Measurements from ENCODE around the gene OR10AD1. TPM values are rescaled to one million over a fixed set of nuclear protein-coding genes. Genes with fewer than 3 reads are reported as not detected.

Gene OR10AD1
- total RNA-seq, 2 experiments from 2014 or later: not detected

DNA sequence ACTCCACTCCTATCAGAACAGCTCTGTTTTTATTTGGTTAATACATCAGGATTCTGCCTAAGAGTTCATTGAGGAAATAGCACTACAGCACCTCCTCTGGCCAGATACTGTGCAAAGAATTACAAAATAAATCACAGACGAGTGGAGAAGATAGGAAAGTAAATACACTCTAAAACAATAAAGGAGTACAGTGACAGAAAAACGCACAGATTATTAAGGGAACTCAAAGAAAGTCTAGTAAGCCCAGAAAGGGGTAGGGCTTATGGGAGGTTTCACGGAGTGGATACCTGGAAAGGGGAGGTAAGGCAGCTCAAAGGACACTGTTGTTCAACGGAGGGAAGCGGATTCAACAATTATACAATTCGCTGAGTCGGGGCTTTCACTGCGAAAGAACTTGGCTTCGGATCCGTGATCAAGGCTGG, 5.5 kb downstream of the OR10AD1 start:
- H3K36me3 ChIP-seq (ENCODE audit: insufficient read depth, low read length): no peaks in the 10 kb centered on the region
- peak overlapping the region; percentile 68 for H3K4me3 ChIP-seq (ENCODE audit: low read depth, low read length, poor library complexity, severe bottlenecking)
- no TSS peak for BruUV-seq (replicated peaks)
- no peaks in the 10 kb centered on the region for H3K79me2 ChIP-seq (ENCODE audit: insufficient read depth, low read depth, low read length)
- CTCF ChIA-PET (ENCODE audit: unreplicated experiment): interaction anchor here (0.6 to 1.1 kb wide), 3 partner anchors 15 to 991 kb away, joined by 3 to 4 read pairs (median 3); partner anchors contain the start of gene CCDC184
- intact Hi-C loops (cut with micrococcal nuclease; ENCODE audit: unreplicated experiment): loop anchor here (5.0 kb wide), 1 partner anchor 155 kb away; the partner anchor contains the start of gene ZNF641
- no peaks in the 10 kb centered on the region for H3K9me3 ChIP-seq (ENCODE audit: low read length)
- H3K27ac ChIP-seq (ENCODE audit: low read depth, low read length, poor library complexity, severe bottlenecking): peak overlapping the region; percentile 43
- H4K20me1 ChIP-seq (ENCODE audit: insufficient read depth, low read length): no peaks in the 10 kb centered on the region
- H3K4me1 ChIP-seq (ENCODE audit: insufficient read depth, low read length, poor library complexity, severe bottlenecking): peaks cover 13% of the 10 kb centered on the region
- peak overlapping the region; percentile 84 for H2AFZ ChIP-seq (ENCODE audit: low read length)
- POLR2A ChIA-PET: no interaction called here
- DNase-seq (ENCODE audit: low spot score): peak; percentile 43
- no peak for TF ChIP-seq EZH2phosphoT487 (IDR thresholded peaks at IDR 0.05; ENCODE audit: borderline replicate concordance, low read depth, low read length)
- TF ChIP-seq, protein P1, sequence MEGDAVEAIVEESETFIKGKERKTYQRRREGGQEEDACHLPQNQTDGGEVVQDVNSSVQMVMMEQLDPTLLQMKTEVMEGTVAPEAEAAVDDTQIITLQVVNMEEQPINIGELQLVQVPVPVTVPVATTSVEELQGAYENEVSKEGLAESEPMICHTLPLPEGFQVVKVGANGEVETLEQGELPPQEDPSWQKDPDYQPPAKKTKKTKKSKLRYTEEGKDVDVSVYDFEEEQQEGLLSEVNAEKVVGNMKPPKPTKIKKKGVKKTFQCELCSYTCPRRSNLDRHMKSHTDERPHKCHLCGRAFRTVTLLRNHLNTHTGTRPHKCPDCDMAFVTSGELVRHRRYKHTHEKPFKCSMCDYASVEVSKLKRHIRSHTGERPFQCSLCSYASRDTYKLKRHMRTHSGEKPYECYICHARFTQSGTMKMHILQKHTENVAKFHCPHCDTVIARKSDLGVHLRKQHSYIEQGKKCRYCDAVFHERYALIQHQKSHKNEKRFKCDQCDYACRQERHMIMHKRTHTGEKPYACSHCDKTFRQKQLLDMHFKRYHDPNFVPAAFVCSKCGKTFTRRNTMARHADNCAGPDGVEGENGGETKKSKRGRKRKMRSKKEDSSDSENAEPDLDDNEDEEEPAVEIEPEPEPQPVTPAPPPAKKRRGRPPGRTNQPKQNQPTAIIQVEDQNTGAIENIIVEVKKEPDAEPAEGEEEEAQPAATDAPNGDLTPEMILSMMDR (conservative IDR thresholded peaks at IDR 0.05; ENCODE audit: low read length): peak; percentile 80
- H3K4me2 ChIP-seq (ENCODE audit: low read length): peak overlapping the region; percentile 82
- H3K9me2 ChIP-seq (ENCODE audit: insufficient read depth, low read length): no peaks in the 10 kb centered on the region

DNA sequence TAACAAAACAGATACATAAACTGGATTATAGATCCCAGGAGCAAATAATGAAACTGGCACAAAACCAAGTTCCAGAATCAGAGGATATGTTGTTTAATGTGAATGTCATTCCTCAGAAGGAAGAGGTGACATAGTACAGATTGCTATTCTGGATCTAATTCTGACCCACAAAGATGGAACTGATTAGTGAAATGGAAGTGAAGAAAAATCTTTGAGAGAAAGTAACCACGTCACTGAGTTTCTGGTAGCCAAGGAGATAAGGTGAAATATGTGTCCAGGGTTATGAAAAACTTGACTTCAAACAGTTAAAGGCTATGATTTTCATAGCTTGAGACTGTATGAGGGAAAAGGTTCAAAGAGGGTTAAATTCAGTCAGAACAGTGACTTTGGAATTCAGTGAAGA, 8.3 kb downstream of the OR10AD1 start:
- ChIA-PET CTCF (ENCODE audit: unreplicated experiment) (no interaction called here), POLR2A (no interaction called here)
- intact Hi-C loops (cut with micrococcal nuclease; ENCODE audit: unreplicated experiment): loop anchor here (5.0 kb wide), 1 partner anchor 158 kb away; the partner anchor contains the start of gene ZNF641
- Histone ChIP-seq H3K27ac (ENCODE audit: low read depth, low read length, poor library complexity, severe bottlenecking) (no peak overlapping the region), H3K4me3 (ENCODE audit: low read depth, low read length, poor library complexity, severe bottlenecking) (no peak overlapping the region), H2AFZ (ENCODE audit: low read length) (no peak overlapping the region), H4K20me1 (ENCODE audit: insufficient read depth, low read length) (no peaks in the 10 kb centered on the region), H3K36me3 (ENCODE audit: insufficient read depth, low read length) (no peaks in the 10 kb centered on the region), H3K4me2 (ENCODE audit: low read length) (no peak overlapping the region), H3K79me2 (ENCODE audit: insufficient read depth, low read depth, low read length) (no peaks in the 10 kb centered on the region), H3K9me3 (ENCODE audit: low read length) (no peaks in the 10 kb centered on the region), H3K4me1 (ENCODE audit: insufficient read depth, low read length, poor library complexity, severe bottlenecking) (peaks cover 13% of the 10 kb centered on the region), H3K9me2 (ENCODE audit: insufficient read depth, low read length) (no peaks in the 10 kb centered on the region)
- no peak for DNase-seq (ENCODE audit: low spot score)
- TF ChIP-seq EZH2phosphoT487 (IDR thresholded peaks at IDR 0.05; ENCODE audit: borderline replicate concordance, low read depth, low read length): no peak
- TF ChIP-seq, protein P1 (conservative IDR thresholded peaks at IDR 0.05; ENCODE audit: low read length): no peak
- no TSS peak for BruUV-seq (replicated peaks)

DNA sequence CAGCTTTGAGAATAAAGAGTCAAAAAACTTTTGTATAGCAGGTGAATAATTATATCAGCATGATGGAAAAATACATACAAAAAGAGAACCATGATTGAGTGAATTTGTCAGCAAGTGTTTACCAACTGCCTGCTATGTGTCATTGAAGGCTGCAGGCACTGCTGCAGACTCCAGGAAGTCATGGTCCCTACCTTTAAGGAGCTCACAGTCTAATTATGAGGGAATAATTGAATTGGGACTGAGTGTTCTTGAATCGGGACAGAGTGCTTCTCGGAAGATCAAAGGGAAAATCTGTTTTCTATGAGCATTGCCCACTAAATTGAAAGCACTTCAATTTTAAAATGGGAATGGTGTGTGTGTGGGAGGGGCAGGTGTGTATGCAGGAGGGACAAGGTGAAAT, 9.5 kb downstream of the OR10AD1 start:
- Histone ChIP-seq H3K4me2 (ENCODE audit: low read length) (no peak overlapping the region), H3K79me2 (ENCODE audit: insufficient read depth, low read depth, low read length) (no peaks in the 10 kb centered on the region), H2AFZ (ENCODE audit: low read length) (no peak overlapping the region), H3K36me3 (ENCODE audit: insufficient read depth, low read length) (no peaks in the 10 kb centered on the region), H3K27ac (ENCODE audit: low read depth, low read length, poor library complexity, severe bottlenecking) (no peak overlapping the region), H3K9me3 (ENCODE audit: low read length) (no peaks in the 10 kb centered on the region), H3K4me3 (ENCODE audit: low read depth, low read length, poor library complexity, severe bottlenecking) (no peak overlapping the region), H3K4me1 (ENCODE audit: insufficient read depth, low read length, poor library complexity, severe bottlenecking) (peaks cover 9% of the 10 kb centered on the region), H3K9me2 (ENCODE audit: insufficient read depth, low read length) (no peaks in the 10 kb centered on the region), H4K20me1 (ENCODE audit: insufficient read depth, low read length) (no peaks in the 10 kb centered on the region)
- POLR2A ChIA-PET: interaction anchor here (0.6 to 1.4 kb wide), 2 partner anchors 11 to 64 kb away, joined by 3 read pairs; no protein-coding TSS in a partner anchor
- no TSS peak for BruUV-seq (replicated peaks)
- intact Hi-C loops (cut with micrococcal nuclease; ENCODE audit: unreplicated experiment): no loop called here
- no peak for DNase-seq (ENCODE audit: low spot score)
- CTCF ChIA-PET (ENCODE audit: unreplicated experiment): no interaction called here
- TF ChIP-seq, protein P1 (conservative IDR thresholded peaks at IDR 0.05; ENCODE audit: low read length): no peak
- TF ChIP-seq EZH2phosphoT487 (IDR thresholded peaks at IDR 0.05; ENCODE audit: borderline replicate concordance, low read depth, low read length): no peak
